ENCODE data around the gene MGAT1.

MGAT1 gene

GRCh38 chr5:180816608-180817534 lies 14.3 kb upstream of the MGAT1 start:
- FAIRE-seq (peak; percentile 65), DNase-seq (ENCODE audit: insufficient read length, low spot score) (no peak)
- TF ChIP-seq PAX5 (IDR thresholded peaks at IDR 0.05; ENCODE audit: insufficient read depth, low read length, severe bottlenecking) (no peak), POU2F2 (IDR thresholded peaks at IDR 0.05; ENCODE audit: low read depth, low read length) (peak; percentile 76; the same call in 1 of the 2 replicates)

GRCh38 chr5:180815293-180815917 lies 12.8 kb upstream of the MGAT1 start:
- TF ChIP-seq SPI1 (IDR thresholded peaks at IDR 0.05; ENCODE audit: low read depth, low read length) (peak; percentile 50; the same call in 1 of the 2 replicates), PAX5 (IDR thresholded peaks at IDR 0.05; ENCODE audit: insufficient read depth, low read length, severe bottlenecking) (no peak)
- FAIRE-seq (no peak), DNase-seq (ENCODE audit: insufficient read length, low spot score) (no peak)

GRCh38 chr5:180813420-180813819 lies 10.8 kb upstream of the MGAT1 start:
- DNase-seq (ENCODE audit: insufficient read length, low spot score) (no peak), FAIRE-seq (no peak)
- TF ChIP-seq TAF1 (IDR thresholded peaks at IDR 0.05; ENCODE audit: low read depth, low read length) (no peak), SPI1 (IDR thresholded peaks at IDR 0.05; ENCODE audit: low read depth, low read length) (no peak), PAX5 (IDR thresholded peaks at IDR 0.05; ENCODE audit: insufficient read depth, low read length, severe bottlenecking) (no peak), POU2F2 (IDR thresholded peaks at IDR 0.05; ENCODE audit: low read depth, low read length) (no peak), POLR2AphosphoS5 (IDR thresholded peaks at IDR 0.05; ENCODE audit: low read depth, low read length) (no peak), POLR2A (IDR thresholded peaks at IDR 0.05; ENCODE audit: low read depth, low read length) (no peak)

GRCh38 chr5:180811623-180812124 lies 9.1 kb upstream of the MGAT1 start:
- TF ChIP-seq POLR2A (IDR thresholded peaks at IDR 0.05; ENCODE audit: low read depth, low read length) (no peak), POLR2AphosphoS5 (IDR thresholded peaks at IDR 0.05; ENCODE audit: low read depth, low read length) (no peak), SPI1 (IDR thresholded peaks at IDR 0.05; ENCODE audit: low read depth, low read length) (no peak), TAF1 (IDR thresholded peaks at IDR 0.05; ENCODE audit: low read depth, low read length) (no peak), PAX5 (IDR thresholded peaks at IDR 0.05; ENCODE audit: insufficient read depth, low read length, severe bottlenecking) (no peak), POU2F2 (IDR thresholded peaks at IDR 0.05; ENCODE audit: low read depth, low read length) (no peak)
- DNase-seq (ENCODE audit: insufficient read length, low spot score) (no peak), FAIRE-seq (no peak)

- TF ChIP-seq POLR2A (IDR thresholded peaks at IDR 0.05; ENCODE audit: low read depth, low read length) (no peak), TAF1 (IDR thresholded peaks at IDR 0.05; ENCODE audit: low read depth, low read length) (no peak), POLR2AphosphoS5 (IDR thresholded peaks at IDR 0.05; ENCODE audit: low read depth, low read length) (no peak; the same call in 1 of the 2 replicates), PAX5 (IDR thresholded peaks at IDR 0.05; ENCODE audit: insufficient read depth, low read length, severe bottlenecking) (no peak), POU2F2 (IDR thresholded peaks at IDR 0.05; ENCODE audit: low read depth, low read length) (no peak), SPI1 (IDR thresholded peaks at IDR 0.05; ENCODE audit: low read depth, low read length) (no peak)
- DNase-seq (ENCODE audit: insufficient read length, low spot score) (no peak), FAIRE-seq (no peak)
These were observed 8.5 kb upstream of the MGAT1 start for GRCh38 chr5:180810959-180811622.

- peak; percentile 99 for FAIRE-seq
- peak; percentile 81 for DNase-seq (ENCODE audit: insufficient read length, low spot score)
- no peak; the same call in 1 of the 2 replicates for TF ChIP-seq SPI1 (IDR thresholded peaks at IDR 0.05; ENCODE audit: low read depth, low read length)
- peak; percentile 72 for TF ChIP-seq POU2F2 (IDR thresholded peaks at IDR 0.05; ENCODE audit: low read depth, low read length)
- TF ChIP-seq POLR2AphosphoS5 (IDR thresholded peaks at IDR 0.05; ENCODE audit: low read depth, low read length): peak; percentile 95
- TF ChIP-seq TAF1 (IDR thresholded peaks at IDR 0.05; ENCODE audit: low read depth, low read length): peak; percentile 76
- TF ChIP-seq POLR2A (IDR thresholded peaks at IDR 0.05; ENCODE audit: low read depth, low read length): peak; percentile 80
- TF ChIP-seq PAX5 (IDR thresholded peaks at IDR 0.05; ENCODE audit: insufficient read depth, low read length, severe bottlenecking): no peak
These were observed 7.8 kb upstream of the MGAT1 start for GRCh38 chr5:180810210-180810958.

GRCh38 chr5:180809403-180810209 lies 7.0 kb upstream of the MGAT1 start:
- FAIRE-seq (no peak), DNase-seq (ENCODE audit: insufficient read length, low spot score) (peak; percentile 81)
- TF ChIP-seq TAF1 (IDR thresholded peaks at IDR 0.05; ENCODE audit: low read depth, low read length) (0 out of 2 replicates have a peak, but pooled peaks have one; percentile 38), POLR2AphosphoS5 (IDR thresholded peaks at IDR 0.05; ENCODE audit: low read depth, low read length) (no peak), POU2F2 (IDR thresholded peaks at IDR 0.05; ENCODE audit: low read depth, low read length) (no peak)

- FAIRE-seq (no peak), DNase-seq (ENCODE audit: insufficient read length, low spot score) (no peak)
- TF ChIP-seq TAF1 (IDR thresholded peaks at IDR 0.05; ENCODE audit: low read depth, low read length): no peak
- no peak for TF ChIP-seq PAX5 (IDR thresholded peaks at IDR 0.05; ENCODE audit: insufficient read depth, low read length, severe bottlenecking)
- no peak for TF ChIP-seq SPI1 (IDR thresholded peaks at IDR 0.05; ENCODE audit: low read depth, low read length)
- TF ChIP-seq POLR2AphosphoS5 (IDR thresholded peaks at IDR 0.05; ENCODE audit: low read depth, low read length): no peak
These were observed 5.9 kb upstream of the MGAT1 start for GRCh38 chr5:180808461-180809000.
